ENCODE data around the gene HIGD1B.

Gene HIGD1B

DNA sequence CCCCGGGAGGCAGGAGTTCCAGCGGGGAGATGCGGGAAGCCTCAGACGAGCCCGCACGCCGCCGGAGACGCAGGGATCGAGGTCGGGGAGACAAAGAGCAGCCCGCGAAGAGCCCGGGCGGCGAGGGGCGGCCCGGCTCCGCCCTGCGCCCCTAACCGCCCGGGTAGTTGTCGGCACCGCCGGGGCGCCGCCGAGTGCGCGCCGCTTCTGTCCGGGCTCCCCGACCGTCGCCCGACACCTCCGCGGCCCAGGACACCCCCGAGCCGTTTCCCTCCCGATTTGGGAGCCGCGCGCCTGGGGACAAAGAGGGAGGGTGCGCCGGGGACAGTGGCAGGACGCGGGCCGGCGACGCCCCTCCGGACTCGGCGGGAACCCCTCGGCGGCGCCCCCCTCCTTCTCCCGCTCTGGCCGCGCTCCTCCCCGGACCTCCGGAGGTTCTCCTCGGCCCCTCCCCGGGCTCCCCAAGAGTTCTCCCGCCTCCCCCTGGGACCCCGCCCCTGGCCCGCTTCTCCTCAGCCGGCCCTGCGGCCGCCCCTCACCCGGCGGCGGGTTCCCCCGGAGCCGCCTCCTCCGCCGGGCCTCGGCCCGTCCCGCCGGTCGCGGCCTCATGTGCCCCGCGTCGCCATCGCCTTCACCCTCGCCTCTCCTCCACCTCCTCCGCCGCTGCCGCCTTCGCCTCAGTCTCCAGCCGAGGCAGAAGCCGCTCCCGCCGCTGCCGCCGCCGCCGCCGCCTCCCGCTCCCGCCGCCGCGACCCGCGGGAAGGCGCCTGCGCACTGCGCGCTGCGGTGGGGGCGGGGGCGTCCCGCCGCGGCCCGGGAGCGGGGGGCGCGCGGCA, 17.9 kb upstream of the HIGD1B start, which contains the start of gene GJC1:
TSS of gene GJC1 (minus strand) at position 765 of the 836 bp plus-strand sequence. CDS start 24,470 bp downstream, outside the sequence.
- H3K4me3 ChIP-seq (ENCODE audit: low read depth, low read length) = peak within 1 kb of the TSS; percentile 79
- TF ChIP-seq, protein P1, sequence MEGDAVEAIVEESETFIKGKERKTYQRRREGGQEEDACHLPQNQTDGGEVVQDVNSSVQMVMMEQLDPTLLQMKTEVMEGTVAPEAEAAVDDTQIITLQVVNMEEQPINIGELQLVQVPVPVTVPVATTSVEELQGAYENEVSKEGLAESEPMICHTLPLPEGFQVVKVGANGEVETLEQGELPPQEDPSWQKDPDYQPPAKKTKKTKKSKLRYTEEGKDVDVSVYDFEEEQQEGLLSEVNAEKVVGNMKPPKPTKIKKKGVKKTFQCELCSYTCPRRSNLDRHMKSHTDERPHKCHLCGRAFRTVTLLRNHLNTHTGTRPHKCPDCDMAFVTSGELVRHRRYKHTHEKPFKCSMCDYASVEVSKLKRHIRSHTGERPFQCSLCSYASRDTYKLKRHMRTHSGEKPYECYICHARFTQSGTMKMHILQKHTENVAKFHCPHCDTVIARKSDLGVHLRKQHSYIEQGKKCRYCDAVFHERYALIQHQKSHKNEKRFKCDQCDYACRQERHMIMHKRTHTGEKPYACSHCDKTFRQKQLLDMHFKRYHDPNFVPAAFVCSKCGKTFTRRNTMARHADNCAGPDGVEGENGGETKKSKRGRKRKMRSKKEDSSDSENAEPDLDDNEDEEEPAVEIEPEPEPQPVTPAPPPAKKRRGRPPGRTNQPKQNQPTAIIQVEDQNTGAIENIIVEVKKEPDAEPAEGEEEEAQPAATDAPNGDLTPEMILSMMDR (IDR thresholded peaks at IDR 0.05; ENCODE audit: borderline replicate concordance, insufficient read depth, low read depth, low read length) = no peak

DNA sequence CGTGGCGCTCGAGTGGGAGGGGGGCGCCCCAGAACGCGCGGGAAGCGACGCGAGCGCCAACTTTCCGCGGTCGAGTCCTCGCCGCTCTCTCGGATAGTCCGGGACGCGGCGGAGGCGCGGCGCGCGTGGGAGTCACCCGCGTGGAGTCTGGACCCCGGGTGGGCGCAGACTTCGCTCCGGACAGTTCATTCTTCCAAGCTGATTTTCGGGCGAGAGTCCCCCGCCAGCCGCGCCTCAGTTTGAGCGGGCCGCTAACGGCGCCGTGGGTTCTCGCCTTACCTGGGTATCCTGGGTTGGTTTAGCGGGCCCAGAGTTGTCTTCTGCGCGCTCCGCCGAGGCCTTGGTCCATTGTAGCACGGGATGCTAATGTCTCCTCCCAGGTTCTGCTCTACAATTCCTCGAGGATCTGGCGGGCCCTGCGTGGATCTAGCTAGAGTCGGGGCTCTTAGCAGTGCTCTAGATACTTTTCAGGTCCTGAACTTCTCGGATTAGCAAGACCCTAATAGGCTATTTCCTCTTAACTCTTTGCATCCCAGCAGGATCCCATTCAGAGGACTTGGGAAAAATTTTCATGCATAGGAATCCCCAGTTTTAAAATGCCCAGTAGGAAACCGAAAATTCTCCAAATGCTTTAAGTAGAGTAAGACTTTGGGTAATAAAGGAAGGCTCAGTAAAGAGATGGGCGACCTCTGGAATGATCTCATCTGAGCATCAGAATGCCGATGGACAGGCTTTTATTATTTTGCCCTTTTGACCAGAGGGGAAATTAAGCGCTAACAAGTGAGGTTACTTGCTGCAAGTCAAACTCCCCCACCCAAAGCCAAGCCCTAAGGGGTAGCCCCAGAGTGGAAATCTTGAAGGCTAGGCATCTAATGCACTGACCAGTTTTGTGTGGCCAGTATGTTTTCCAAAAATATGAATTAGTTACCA, 17.1 kb upstream of the HIGD1B start:
- TF ChIP-seq, protein P1 (IDR thresholded peaks at IDR 0.05; ENCODE audit: borderline replicate concordance, insufficient read depth, low read depth, low read length) = no peak
- H3K4me3 ChIP-seq (ENCODE audit: low read depth, low read length) = peak overlapping the region; percentile 79

DNA sequence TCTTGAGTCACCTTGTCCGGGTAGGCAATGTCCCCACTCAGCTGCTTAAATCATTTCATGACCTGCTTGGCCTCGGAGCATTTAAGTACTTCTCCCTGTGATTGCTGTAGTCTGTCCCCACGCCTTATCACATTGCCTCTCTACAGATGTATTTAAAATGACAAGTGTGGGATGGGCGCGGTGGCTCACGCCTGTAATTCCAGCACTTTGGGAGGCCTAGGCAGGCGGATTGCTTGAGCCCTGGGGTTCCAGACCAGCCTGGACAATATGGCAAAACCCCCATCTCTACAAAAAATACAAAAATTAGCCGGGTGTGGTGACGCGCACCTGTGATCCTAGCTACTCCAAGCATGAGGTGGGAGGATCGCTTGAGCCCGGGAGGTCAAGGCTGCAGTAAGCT, 16.3 kb upstream of the HIGD1B start:
- TF ChIP-seq, protein P1 (IDR thresholded peaks at IDR 0.05; ENCODE audit: borderline replicate concordance, insufficient read depth, low read depth, low read length) = no peak
- no peak overlapping the region for H3K4me3 ChIP-seq (ENCODE audit: low read depth, low read length)

DNA sequence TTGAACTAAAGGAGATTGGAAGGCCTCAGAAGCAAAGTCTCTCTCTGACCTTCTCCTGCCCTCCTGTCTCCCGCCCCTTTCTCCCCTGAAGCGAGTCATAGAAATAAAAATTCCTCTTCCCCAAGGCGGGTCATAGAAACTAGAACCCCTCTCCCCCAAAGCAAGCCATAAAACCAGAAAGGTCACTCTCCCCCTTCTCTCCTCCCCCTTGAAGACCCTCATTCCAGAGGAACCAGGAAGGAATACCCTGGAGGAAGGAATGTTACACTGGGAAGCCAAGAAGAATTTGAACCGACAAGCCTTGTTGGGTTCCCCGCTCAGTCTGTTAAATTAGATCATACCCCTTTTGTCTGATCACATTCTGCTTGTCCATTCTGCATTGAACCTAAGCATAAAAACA, 14.9 kb upstream of the HIGD1B start:
- no peak overlapping the region for H3K4me3 ChIP-seq (ENCODE audit: low read depth, low read length)
- TF ChIP-seq, protein P1 (IDR thresholded peaks at IDR 0.05; ENCODE audit: borderline replicate concordance, insufficient read depth, low read depth, low read length) = no peak

DNA sequence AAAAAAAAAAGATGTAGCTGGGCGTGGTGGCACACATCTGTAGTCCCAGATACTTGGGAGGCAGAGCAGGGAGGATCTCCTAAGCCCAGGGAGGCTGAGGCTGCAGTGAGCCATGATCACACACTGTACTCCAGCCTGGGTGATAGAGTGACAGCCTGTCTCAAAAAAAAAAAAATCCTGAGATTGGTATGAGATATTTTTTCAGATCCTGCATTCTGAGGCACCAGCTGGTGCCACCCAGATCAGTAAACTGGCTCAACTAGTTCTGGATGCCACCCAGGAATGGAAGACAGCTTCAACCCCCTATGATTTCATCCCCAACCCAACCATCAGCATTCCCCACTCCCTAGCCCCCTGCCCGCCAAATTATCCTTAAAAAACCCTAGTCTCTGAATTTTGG, 10.5 kb upstream of the HIGD1B start:
- TF ChIP-seq, protein P1 (IDR thresholded peaks at IDR 0.05; ENCODE audit: borderline replicate concordance, insufficient read depth, low read depth, low read length) = no peak
- no peak overlapping the region for H3K4me3 ChIP-seq (ENCODE audit: low read depth, low read length)

DNA sequence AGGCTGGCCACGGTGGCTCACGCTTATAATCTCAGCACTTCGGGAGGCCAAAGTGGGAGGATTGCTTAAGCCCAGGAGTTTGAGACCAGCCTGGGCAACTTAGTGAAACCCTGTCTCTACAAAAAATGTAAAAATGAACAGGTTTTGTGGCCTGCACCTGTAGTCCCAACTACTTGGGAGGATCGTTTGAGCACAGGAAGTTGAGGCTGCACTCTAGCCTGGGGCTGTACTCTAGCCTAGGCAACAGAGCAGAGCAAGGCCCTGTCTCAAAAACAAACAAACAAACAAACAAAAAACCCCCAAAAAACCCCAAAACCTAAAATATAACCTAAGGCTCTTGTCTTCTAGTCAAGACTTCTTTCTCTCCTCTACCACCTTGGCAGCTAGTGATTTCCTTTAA, 7.4 kb upstream of the HIGD1B start:
- no peak overlapping the region for H3K4me3 ChIP-seq (ENCODE audit: low read depth, low read length)
- TF ChIP-seq, protein P1 (IDR thresholded peaks at IDR 0.05; ENCODE audit: borderline replicate concordance, insufficient read depth, low read depth, low read length) = no peak

All from GM12875 (cell line).